PFSK-1 (cell line): ENCODE data around the gene TOX3.

ENCODE experiments used
- FOXP2 ChIP-seq: optimal IDR thresholded peaks from 2 replicates; pipeline ENCODE3; 2011; ENCODE audit warnings: borderline replicate concordance, control low read depth, inconsistent platforms; ENCODE audit not compliant: insufficient read depth; ENCODE audit errors: extremely low read length, extremely low read depth
- POLR2AphosphoS5 ChIP-seq: IDR thresholded peaks from 2 replicates; pipeline ENCODE4 v1.6.1; 2012; ENCODE audit warnings: low read depth, mild to moderate bottlenecking, control low read depth, low read length, moderate library complexity
- SIN3A ChIP-seq: IDR thresholded peaks from 2 replicates; pipeline ENCODE4 v1.6.1; 2012; ENCODE audit warnings: mild to moderate bottlenecking, low read length, moderate library complexity, borderline replicate concordance; ENCODE audit not compliant: insufficient read depth
- TAF1 ChIP-seq: IDR thresholded peaks from 2 replicates; pipeline ENCODE4 v1.6.1; 2012; ENCODE audit warnings: low read length, control low read depth, borderline replicate concordance; ENCODE audit not compliant: insufficient read depth
- TF ChIP-seq, protein P1 (sequence below), 2 experiments: IDR thresholded peaks; 2 replicates each; pipeline versions ENCODE4 v1.6.1 to v1.8.0; 2011 to 2012; ENCODE audit warnings: low read depth in 2 of 2, low read length in 2 of 2, control low read depth in 1 of 2, inconsistent platforms in 1 of 2, mild to moderate bottlenecking in 1 of 2, moderate library complexity in 1 of 2; ENCODE audit not compliant: insufficient read depth in 1 of 2

The TOX3 gene

DNA sequence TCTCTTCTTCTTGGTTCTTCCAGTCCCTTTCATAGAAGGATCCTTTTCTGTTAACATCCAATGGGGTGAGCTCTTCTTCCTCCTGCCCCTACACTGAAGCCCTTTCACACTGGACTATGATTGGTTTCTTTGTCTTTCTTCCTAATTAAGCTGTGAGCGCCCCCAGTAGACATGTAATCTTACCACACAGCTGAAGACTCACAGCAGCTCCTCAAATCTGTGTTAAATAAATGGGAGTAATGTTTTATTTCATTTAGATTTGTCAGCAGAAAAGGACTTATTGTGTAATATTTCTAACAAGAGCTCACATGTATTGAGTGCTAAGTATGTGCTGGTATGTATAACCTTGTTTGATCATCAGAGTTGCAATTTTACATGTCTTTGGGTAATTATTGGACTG lies 55.7 kb downstream of the TOX3 start:
- TF ChIP-seq, protein P1, sequence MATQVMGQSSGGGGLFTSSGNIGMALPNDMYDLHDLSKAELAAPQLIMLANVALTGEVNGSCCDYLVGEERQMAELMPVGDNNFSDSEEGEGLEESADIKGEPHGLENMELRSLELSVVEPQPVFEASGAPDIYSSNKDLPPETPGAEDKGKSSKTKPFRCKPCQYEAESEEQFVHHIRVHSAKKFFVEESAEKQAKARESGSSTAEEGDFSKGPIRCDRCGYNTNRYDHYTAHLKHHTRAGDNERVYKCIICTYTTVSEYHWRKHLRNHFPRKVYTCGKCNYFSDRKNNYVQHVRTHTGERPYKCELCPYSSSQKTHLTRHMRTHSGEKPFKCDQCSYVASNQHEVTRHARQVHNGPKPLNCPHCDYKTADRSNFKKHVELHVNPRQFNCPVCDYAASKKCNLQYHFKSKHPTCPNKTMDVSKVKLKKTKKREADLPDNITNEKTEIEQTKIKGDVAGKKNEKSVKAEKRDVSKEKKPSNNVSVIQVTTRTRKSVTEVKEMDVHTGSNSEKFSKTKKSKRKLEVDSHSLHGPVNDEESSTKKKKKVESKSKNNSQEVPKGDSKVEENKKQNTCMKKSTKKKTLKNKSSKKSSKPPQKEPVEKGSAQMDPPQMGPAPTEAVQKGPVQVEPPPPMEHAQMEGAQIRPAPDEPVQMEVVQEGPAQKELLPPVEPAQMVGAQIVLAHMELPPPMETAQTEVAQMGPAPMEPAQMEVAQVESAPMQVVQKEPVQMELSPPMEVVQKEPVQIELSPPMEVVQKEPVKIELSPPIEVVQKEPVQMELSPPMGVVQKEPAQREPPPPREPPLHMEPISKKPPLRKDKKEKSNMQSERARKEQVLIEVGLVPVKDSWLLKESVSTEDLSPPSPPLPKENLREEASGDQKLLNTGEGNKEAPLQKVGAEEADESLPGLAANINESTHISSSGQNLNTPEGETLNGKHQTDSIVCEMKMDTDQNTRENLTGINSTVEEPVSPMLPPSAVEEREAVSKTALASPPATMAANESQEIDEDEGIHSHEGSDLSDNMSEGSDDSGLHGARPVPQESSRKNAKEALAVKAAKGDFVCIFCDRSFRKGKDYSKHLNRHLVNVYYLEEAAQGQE (IDR thresholded peaks at IDR 0.05; ENCODE audit: insufficient read depth in 1 of 2, low read depth in 2 of 2, low read length in 2 of 2), result no peak
- TF ChIP-seq SIN3A (no peak), FOXP2 (no peak), POLR2AphosphoS5 (no peak), TAF1 (no peak)

DNA sequence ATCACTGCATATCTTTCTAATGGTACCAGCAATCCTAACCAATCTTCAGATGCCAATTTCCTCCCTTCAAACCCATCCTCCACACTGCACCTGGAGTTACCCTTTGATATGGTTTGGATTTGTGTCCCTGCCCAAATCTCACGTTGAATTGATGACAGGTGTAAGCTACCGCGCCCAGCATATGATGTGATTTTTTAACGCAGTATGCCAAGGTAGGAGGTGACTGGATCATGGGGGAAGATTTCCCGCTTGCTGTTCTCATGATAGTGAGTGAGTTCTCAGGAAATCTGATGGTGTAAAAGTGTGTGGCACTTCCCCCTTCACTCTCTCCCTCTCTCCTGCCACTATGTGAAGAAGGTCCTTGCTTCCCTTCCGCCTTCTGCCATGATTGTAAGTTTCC lies 57.0 kb downstream of the TOX3 start:
- no peak for TF ChIP-seq POLR2AphosphoS5
- TF ChIP-seq, protein P1 (IDR thresholded peaks at IDR 0.05; ENCODE audit: insufficient read depth in 1 of 2, low read depth in 2 of 2, low read length in 2 of 2), result no peak
- TF ChIP-seq SIN3A, result no peak
- TF ChIP-seq FOXP2, result no peak
- TF ChIP-seq TAF1, result no peak

DNA sequence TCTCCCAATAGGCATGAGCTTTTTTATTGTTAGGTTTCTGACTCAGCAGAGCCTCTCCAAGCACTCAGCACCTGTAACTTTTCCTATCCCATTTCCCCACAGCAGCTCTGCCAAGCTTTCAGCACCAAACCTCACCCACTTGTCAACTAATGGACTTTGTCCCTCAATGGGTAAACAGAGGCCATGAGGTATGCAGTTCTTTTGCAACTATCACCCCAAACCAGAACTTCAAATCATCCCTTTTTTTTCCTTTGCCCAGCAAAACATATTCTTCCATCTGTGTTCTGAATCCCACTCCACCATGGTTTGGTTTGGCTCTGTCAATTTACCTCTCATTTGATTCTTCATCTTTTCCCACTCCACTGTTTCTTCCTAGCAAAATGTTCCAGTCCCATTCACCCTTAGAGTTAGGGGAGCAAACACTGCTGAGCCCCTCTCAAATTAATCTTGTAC lies 58.1 kb downstream of the TOX3 start:
- TF ChIP-seq TAF1, result no peak
- no peak for TF ChIP-seq SIN3A
- TF ChIP-seq FOXP2, result no peak
- no peak for TF ChIP-seq POLR2AphosphoS5
- TF ChIP-seq, protein P1 (IDR thresholded peaks at IDR 0.05; ENCODE audit: insufficient read depth in 1 of 2, low read depth in 2 of 2, low read length in 2 of 2), result no peak

DNA sequence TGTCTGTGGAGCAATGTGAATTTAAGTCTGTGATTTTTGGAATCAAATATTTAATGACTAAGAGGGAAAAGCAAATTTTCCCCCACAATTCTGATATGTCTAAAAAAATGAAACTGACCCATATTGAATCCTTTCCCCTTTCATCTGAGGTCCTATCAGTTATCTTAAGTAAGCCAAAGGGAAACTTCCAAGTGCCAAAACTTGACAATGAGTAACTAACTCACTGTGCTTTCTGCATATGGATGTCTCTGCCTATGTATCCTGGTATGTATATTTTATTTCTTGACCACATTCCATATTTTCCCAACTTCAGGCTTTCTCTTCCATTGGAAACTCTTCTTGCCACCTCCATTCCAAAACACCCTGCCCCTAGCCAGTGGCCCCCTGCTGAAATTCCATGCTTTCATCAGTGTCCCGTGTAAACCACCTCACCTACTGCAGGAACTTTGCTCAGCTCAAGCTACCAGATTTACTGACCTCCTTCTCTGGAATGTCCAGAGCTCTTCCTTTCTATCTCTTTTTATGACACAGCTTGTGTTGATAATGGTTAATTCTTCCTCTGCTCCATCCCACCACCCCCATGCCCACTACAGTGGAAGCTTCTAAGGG lies 59.0 kb downstream of the TOX3 start:
- TF ChIP-seq, protein P1 (IDR thresholded peaks at IDR 0.05; ENCODE audit: insufficient read depth in 1 of 2, low read depth in 2 of 2, low read length in 2 of 2), result no peak

DNA sequence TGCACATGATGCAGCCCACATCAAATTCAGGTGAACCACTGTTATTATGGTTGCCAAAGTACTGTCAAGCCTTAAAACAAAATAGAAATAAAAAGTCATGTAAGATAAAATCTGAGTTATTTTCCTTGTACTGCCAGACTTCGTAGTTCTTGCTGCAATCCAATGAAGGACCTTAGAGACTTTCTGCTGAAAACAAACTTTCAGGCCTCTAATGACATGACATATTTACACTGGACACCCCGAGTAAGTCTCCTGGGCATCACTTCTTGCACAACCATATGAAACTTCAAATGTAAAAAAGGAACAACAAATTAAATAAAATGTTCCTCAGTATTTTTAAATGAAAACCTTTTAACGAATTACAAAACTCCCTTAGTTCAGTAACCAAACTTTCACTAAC lies 66.7 kb downstream of the TOX3 start:
- TF ChIP-seq TAF1, result no peak
- TF ChIP-seq POLR2AphosphoS5, result no peak
- no peak for TF ChIP-seq FOXP2
- no peak for TF ChIP-seq SIN3A
- TF ChIP-seq, protein P1 (IDR thresholded peaks at IDR 0.05; ENCODE audit: insufficient read depth in 1 of 2, low read depth in 2 of 2, low read length in 2 of 2), result no peak
